Nephron progenitor cell (in vitro differentiated cells): ENCODE measurements around the gene IMP3.

Source experiments
- DNase-seq: peaks from one replicate; pipeline ENCODE4 v3.0.0; 2021
- H3K27ac Mint-ChIP-seq: 2 replicates; pipeline ENCODE4 v1.8.0; 2021; ENCODE audit warnings: mild to moderate bottlenecking, moderate library complexity, mixed read lengths
- H3K27me3 Mint-ChIP-seq: 2 replicates; pipeline ENCODE4 v1.8.0; 2021; ENCODE audit warnings: mild to moderate bottlenecking, low read depth, mixed read lengths; ENCODE audit not compliant: poor library complexity
- H3K36me3 Mint-ChIP-seq: 2 replicates; pipeline ENCODE4 v1.8.0; 2021; ENCODE audit warnings: low read depth, mixed read lengths
- H3K4me1 Mint-ChIP-seq: 2 replicates; pipeline ENCODE4 v1.8.0; 2021; ENCODE audit warnings: mixed read lengths
- H3K4me3 Mint-ChIP-seq: 2 replicates; pipeline ENCODE4 v1.8.0; 2021; ENCODE audit warnings: mild to moderate bottlenecking, moderate library complexity, mixed read lengths
- H3K9me3 Mint-ChIP-seq: 2 replicates; pipeline ENCODE4 v1.8.0; 2021; ENCODE audit warnings: mild to moderate bottlenecking, moderate library complexity, mixed read lengths
- CTCF ChIP-seq: fragments of 200-600 bp; sonication (generic); IDR thresholded peaks from 2 replicates; pipeline ENCODE4 v1.5.0; 2021; ENCODE audit warnings: antibody characterized with exemption

IMP3 gene

GRCh38 chr15:75648156-75649000 lies 8.4 kb upstream of the IMP3 start:
- peaks cover 23% of the 10 kb centered on the region for H3K27me3 Mint-ChIP-seq
- H3K4me3 Mint-ChIP-seq, result peak overlapping the region; percentile 96
- H3K4me1 Mint-ChIP-seq, result peaks cover 72% of the 10 kb centered on the region
- no peaks in the 10 kb centered on the region for H3K9me3 Mint-ChIP-seq
- no peak for TF ChIP-seq CTCF
- peak overlapping the region; percentile 99 for H3K27ac Mint-ChIP-seq
- DNase-seq, result peak; percentile 65
- peaks cover 24% of the 10 kb centered on the region for H3K36me3 Mint-ChIP-seq

- H3K36me3 Mint-ChIP-seq, result peaks cover 24% of the 10 kb centered on the region
- H3K27me3 Mint-ChIP-seq, result peaks cover 23% of the 10 kb centered on the region
- DNase-seq, result peak; percentile 78
- H3K4me3 Mint-ChIP-seq, result peak within 1 kb of the TSS; percentile 96
- peaks cover 63% of the 10 kb centered on the region for H3K4me1 Mint-ChIP-seq
- peak; percentile 43 for TF ChIP-seq CTCF
- peak within 1 kb of the TSS; percentile 99 for H3K27ac Mint-ChIP-seq
- no peaks in the 10 kb centered on the region for H3K9me3 Mint-ChIP-seq
Observed at GRCh38 chr15:75647370-75648155, 7.5 kb upstream of the IMP3 start, which contains the start of gene SNX33. TSS of gene SNX33 (plus strand) at chr15:75647912. CDS start at chr15:75649103, 1,191 bp downstream.

- H3K9me3 Mint-ChIP-seq, result no peaks in the 10 kb centered on the region
- H3K36me3 Mint-ChIP-seq, result peaks cover 23% of the 10 kb centered on the region
- peaks cover 23% of the 10 kb centered on the region for H3K27me3 Mint-ChIP-seq
- peaks cover 57% of the 10 kb centered on the region for H3K4me1 Mint-ChIP-seq
- no peak for TF ChIP-seq CTCF
- DNase-seq, result peak; percentile 37
- H3K4me3 Mint-ChIP-seq, result peak overlapping the region; percentile 87
- H3K27ac Mint-ChIP-seq, result no peak overlapping the region
Observed at GRCh38 chr15:75646944-75647364, 6.9 kb upstream of the IMP3 start.

GRCh38 chr15:75646112-75646943 lies 6.3 kb upstream of the IMP3 start:
- H3K9me3 Mint-ChIP-seq, result no peaks in the 10 kb centered on the region
- peaks cover 23% of the 10 kb centered on the region for H3K27me3 Mint-ChIP-seq
- no peak for TF ChIP-seq CTCF
- peaks cover 51% of the 10 kb centered on the region for H3K4me1 Mint-ChIP-seq
- peaks cover 18% of the 10 kb centered on the region for H3K36me3 Mint-ChIP-seq
- peak overlapping the region; percentile 51 for H3K27ac Mint-ChIP-seq
- peak overlapping the region; percentile 87 for H3K4me3 Mint-ChIP-seq
- no peak for DNase-seq

- Mint-ChIP-seq H3K4me1 (peaks cover 37% of the 10 kb centered on the region), H3K9me3 (no peaks in the 10 kb centered on the region), H3K27ac (no peak overlapping the region), H3K36me3 (no peaks in the 10 kb centered on the region), H3K4me3 (no peak overlapping the region), H3K27me3 (peaks cover 23% of the 10 kb centered on the region)
- no peak for DNase-seq
- TF ChIP-seq CTCF, result no peak
Observed at GRCh38 chr15:75644376-75644775, 4.4 kb upstream of the IMP3 start.
